HG02763 (cell line): Measurements from ENCODE around the gene JUP.

Experiments used
- ATAC-seq: cut with Tn5 transposase; IDR thresholded peaks from one replicate; pipeline ENCODE4 v1.9.1; 2021; ENCODE audit warnings: mild to moderate bottlenecking, moderate library complexity; ENCODE audit not compliant: unreplicated experiment

The JUP gene

GRCh38 chr17:41760878-41761277 lies 25.6 kb downstream of the JUP start:
- no peak for ATAC-seq

DNA sequence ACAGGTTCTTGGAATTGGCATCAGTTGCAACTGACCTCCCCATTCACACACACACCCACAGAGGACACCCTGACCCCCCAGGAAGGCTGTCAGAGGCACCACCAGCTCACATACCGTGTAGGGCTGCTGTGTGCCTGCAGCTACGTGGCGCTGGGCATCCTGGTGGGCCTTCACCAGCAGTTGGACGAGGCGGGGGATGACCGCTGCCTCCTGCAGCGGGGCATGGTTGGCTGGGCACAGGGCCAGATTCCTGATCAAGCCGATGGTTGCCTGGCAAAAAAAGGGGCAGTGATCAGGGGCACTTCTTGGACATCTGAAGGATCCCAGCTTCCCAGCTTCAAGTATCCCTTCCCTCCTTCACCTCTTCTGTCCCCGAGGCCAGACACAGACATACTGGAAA lies 27.9 kb downstream of the JUP start:
- no peak for ATAC-seq

GRCh38 chr17:41754066-41754465 lies 32.4 kb downstream of the JUP start:
- no peak for ATAC-seq

- ATAC-seq: no peak
These were observed 35.2 kb downstream of the JUP start for GRCh38 chr17:41751288-41751687.

- ATAC-seq: no peak
These were observed 35.6 kb downstream of the JUP start for GRCh38 chr17:41750862-41751261.

GRCh38 chr17:41748275-41748674 lies 38.2 kb downstream of the JUP start:
- ATAC-seq: no peak

- no peak for ATAC-seq
These were observed 44.8 kb downstream of the JUP start for GRCh38 chr17:41741709-41742108.

DNA sequence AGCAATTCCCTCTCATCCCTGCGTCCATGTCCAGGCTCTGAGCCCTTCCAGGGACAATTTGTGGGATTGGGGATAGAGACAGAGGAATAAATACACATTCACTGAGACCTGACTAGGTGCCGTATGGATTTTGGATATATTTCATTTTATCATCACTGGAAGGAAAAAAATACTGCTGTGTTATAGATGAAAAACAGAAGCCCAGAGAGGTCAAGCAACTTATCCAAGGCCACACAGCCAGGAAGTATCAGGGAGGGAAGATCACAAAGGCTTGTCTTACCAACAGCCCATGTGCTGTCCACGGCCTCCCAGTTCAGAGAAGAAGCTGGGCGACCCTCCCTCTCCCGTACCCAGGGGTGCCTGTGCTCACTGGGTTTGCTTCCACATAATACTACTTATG lies 46.0 kb downstream of the JUP start:
- ATAC-seq: no peak

DNA sequence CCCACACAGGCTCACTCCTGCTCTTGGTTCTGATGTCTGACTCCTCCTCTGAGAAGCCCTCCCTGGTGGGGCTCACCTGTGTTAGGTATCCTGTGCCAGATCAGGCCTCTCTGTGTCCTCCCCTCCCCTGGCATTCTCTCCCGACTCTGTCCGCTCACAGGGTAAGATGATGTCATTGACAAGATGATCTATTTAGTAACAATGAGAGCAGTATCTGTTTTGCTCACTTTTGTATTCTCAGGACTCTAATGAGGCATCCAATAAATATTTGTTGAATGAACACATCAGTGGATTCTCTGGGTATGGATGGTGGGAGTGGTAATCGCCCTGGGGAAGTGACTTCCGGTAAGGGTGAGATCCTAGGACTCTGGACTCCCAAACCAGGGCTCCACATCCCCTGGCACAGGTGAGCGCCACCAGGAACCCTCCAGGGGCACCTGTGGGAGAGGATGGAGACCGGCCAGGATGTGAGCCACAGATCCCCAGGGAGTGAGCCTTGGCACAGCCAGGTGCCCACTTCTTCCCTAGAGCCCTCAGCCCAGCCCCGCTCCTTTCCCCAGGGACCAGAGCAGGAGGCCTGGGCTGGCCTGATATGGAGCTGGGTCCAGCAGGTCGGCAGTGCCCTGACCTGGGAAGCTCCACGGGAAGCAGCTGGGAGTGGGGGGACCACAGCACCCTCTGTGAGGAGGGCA lies 46.7 kb downstream of the JUP start:
- no peak for ATAC-seq

- no peak for ATAC-seq
These were observed 47.8 kb downstream of the JUP start for GRCh38 chr17:41738801-41739112.

DNA sequence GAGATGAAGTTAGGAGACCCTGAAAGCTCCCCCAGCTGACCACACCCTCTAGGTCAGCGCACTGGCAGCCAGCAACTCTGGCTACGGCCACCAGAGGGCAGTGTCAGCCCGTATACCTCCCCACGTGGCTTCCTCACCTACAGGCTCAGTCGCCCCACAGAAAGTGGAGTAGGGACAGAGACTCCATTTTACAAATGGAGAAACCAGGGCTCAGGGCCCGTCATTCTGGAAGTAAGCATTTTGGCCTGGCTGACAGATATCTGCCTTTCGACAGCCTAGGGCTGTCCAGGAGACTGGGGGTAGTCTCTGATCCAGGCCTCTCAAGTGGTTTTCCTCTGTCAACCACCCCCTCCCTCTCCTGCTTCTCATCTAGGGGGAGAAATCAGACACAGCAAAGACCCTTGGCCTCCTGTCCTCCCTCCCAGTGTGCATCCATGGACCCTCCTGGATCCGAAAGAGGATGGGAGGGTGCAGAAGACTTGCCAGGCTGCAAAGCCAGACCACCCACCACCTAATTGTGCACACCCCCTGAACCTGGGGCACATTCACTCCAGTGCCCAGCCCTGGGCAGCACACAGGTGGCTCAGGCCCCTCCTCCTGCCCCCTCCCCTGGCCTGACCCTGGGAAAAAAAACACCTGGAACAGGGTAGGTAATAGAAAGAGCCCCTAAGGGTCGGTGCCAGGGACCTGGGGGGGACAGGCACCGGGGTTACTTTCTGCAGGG lies 48.3 kb downstream of the JUP start:
- no peak for ATAC-seq

- ATAC-seq: no peak
These were observed 48.9 kb downstream of the JUP start for GRCh38 chr17:41737680-41738023.

GRCh38 chr17:41736983-41737679 lies 49.4 kb downstream of the JUP start:
- no peak for ATAC-seq

DNA sequence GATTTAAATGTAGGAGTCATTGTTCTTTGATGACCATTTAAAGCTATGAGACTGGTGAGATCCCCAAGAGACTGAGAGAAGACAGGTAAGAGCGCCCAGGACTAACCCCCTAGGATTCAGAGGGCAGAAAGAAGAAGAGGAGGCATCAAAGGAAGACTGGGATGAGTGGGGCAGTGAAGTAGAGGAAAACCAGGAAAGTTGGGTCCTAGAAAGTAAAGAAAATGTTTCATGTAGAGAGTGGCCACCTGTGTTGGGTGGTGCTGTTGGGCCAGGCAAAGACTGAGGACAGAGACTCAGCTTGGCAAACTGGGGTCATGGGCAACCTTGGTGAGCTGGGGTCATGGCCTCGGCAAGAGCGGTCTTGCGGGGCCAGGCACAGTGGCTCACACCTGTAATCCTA lies 50.8 kb downstream of the JUP start:
- no peak for ATAC-seq

DNA sequence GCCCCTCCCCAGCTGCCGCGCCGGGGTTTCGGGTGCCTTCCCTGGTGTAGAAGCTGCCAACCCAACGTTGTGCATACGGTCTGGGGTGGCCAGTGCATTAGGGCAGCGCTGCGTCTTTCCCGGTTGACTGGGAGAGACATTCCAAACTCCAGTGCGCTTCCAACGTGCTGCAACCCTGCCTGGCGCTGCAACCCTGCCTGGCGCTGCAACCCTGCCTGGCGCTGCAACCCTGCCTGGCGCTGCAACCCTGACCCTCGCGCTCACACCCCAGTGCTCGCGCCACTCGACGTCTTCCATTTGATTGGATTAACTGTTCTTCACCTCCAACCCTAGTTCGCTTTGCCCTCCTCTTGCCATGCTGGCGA lies 51.6 kb downstream of the JUP start:
- ATAC-seq: no peak

- ATAC-seq: no peak
These were observed 52.2 kb downstream of the JUP start, which contains the start of gene HAP1 for GRCh38 chr17:41734139-41734948. HAP1 (minus strand) TSS chr17:41734643; CDS start chr17:41734634, 9 bp downstream.

DNA sequence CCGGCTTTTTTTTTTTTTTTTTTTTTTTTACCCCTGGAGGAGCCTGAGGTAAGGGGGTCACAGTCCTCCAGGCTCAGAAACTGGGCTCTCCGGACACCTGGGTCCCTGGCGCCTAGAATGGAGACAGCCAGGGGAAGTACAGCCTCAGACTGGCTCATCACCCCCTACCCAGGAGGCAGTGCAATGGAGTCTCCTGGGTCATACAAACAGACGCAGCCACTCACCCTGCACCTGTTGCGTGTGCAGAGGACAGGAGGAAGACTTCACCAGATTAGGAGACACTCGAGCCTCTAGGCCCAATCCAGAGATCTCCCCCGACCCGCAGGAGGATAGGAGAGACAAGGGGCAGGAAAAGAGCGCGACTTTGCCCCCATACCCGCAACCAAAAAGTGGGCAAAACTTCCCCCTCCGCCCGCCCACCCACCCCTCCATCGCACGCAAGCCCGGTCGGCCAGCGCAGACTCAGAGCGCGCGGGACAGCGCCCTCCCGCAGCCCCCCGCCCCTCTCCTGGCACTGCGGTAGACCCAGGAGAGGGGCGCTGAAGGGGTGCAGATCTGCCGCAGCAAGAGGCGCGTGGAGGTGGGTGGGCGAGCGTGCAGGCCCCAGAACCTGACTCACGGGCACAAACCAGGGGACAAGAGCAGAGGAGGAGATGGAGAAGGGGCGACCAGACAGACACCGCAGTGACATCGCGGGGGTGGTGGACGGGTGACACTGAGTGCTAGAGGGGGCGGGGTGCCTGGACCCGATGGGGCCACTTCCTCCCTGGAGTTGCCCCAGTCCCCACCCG lies 53.0 kb downstream of the JUP start:
- no peak for ATAC-seq

GRCh38 chr17:41731836-41732235 lies 54.7 kb downstream of the JUP start:
- no peak for ATAC-seq

- no peak for ATAC-seq
These were observed 56.0 kb downstream of the JUP start for GRCh38 chr17:41730479-41730878.

- no peak for ATAC-seq
These were observed 58.5 kb downstream of the JUP start for GRCh38 chr17:41728056-41728455.

- no peak for ATAC-seq
These were observed 61.4 kb downstream of the JUP start for GRCh38 chr17:41725134-41725533.
